K562 (cell line): Measurements from ENCODE around the gene ZNF462. TPM values are rescaled to one million over a fixed set of nuclear protein-coding genes. Genes with fewer than 3 reads are reported as not detected.
A peak's percentile ranks its signal among the peaks of the same experiment; 100 is the strongest.

Source experiments
- ATAC-seq: fragments of 200-7000 bp; cut with Tn5 transposase; 3 replicates; pipeline ENCODE4 v1.9.1; 2020; ENCODE audit warnings: moderate library complexity
- BruUV-seq: library from RNA; stranded (reverse); fragments of 400-500 nt; replicated peaks from 2 replicates; lab custom pipeline; 2021; lab: Mats Ljungman, UMichigan
- CTCF ChIA-PET: fragments of 300-600 bp; formaldehyde crosslinking; extraction: SDS; loops from one replicate; lab custom pipeline; 2021; ENCODE audit warnings: low intra/inter-chr PET ratio; lab: Yijun Ruan, JAX
- POLR2A ChIA-PET: fragments of 300-600, 350-650 bp; sonication (Branson Sonifier 250); formaldehyde crosslinking; extraction: SDS; loops from one replicate; lab custom pipeline; 2021; ENCODE audit warnings: antibody characterized with exemption, inconsistent platforms; lab: Yijun Ruan, JAX
- DNase-seq, 4 experiments: peaks; one replicate each; pipeline versions ENCODE4 v3.0.0 to v3.0.0-alpha.2; 2011 to 2018; ENCODE audit warnings: low spot score in 3 of 4, mixed read lengths in 3 of 4; ENCODE audit errors: extremely low read depth in 1 of 4
- FAIRE-seq: peaks from 2 replicates; lab custom pipeline; 2011; peaks lifted over from hg19 to GRCh38; lab: Jason Lieb, UNC
- H2AFZ ChIP-seq: 2 replicates; pipeline ENCODE4 v1.6.0; 2011; ENCODE audit warnings: low read depth, low read length, control low read depth, inconsistent platforms
- H3K27ac ChIP-seq: fragments of 200-600 bp; 3 replicates; pipeline ENCODE4 v1.8.0; 2011; ENCODE audit warnings: low read depth, mild to moderate bottlenecking, control low read depth, inconsistent platforms, low read length, moderate library complexity, mixed read lengths; ENCODE audit errors: extremely low read depth
- H3K27me3 ChIP-seq, 2 experiments: fragments of 300-600 bp in 1 of 2; 2 replicates in 1 of 2; 3 replicates in 1 of 2; pipeline versions ENCODE4 v1.6.0 to v1.8.0; 2011; ENCODE audit warnings: inconsistent platforms in 2 of 2, low read length in 2 of 2, mild to moderate bottlenecking in 1 of 2, mixed read lengths in 1 of 2, moderate library complexity in 1 of 2; ENCODE audit not compliant: control insufficient read depth in 2 of 2, insufficient read depth in 2 of 2
- H3K36me3 ChIP-seq: fragments of 300-600 bp; 3 replicates; pipeline ENCODE4 v1.8.0; 2011; ENCODE audit warnings: mild to moderate bottlenecking, low read length, inconsistent platforms; ENCODE audit not compliant: control insufficient read depth, insufficient read depth
- H3K4me1 ChIP-seq, 2 experiments: fragments of 200-600 bp in 1 of 2; replicated peaks in 1 of 2; 2 replicates in 1 of 2; 3 replicates in 1 of 2; pipeline versions ENCODE4 v1.5.1 to v1.8.0; 2011; ENCODE audit warnings: inconsistent platforms in 2 of 2, low read length in 2 of 2, mild to moderate bottlenecking in 1 of 2, mixed read lengths in 1 of 2, moderate library complexity in 1 of 2; ENCODE audit not compliant: control insufficient read depth in 2 of 2, insufficient read depth in 2 of 2
- H3K4me2 ChIP-seq: 2 replicates; pipeline ENCODE4 v1.6.1; 2011; ENCODE audit warnings: low read length, control low read depth, inconsistent platforms, mixed read lengths; ENCODE audit not compliant: insufficient read depth
- H3K4me3 ChIP-seq: fragments of 200-600 bp; sonication (generic), shearing (Covaris generic); 2 replicates; pipeline ENCODE4 v1.5.1; 2016; ENCODE audit warnings: control low read depth, inconsistent platforms
- H3K79me2 ChIP-seq: fragments of 200-600 bp; 3 replicates; pipeline ENCODE4 v1.8.0; 2011; ENCODE audit warnings: low read length, inconsistent platforms; ENCODE audit not compliant: control insufficient read depth, insufficient read depth
- H3K9ac ChIP-seq, 2 experiments: 2 replicates each; pipeline versions ENCODE4 v1.6.0 to v1.6.1; 2011; ENCODE audit warnings: low read depth in 2 of 2, low read length in 2 of 2, control low read depth in 1 of 2, inconsistent platforms in 1 of 2, mild to moderate bottlenecking in 1 of 2, mixed read lengths in 1 of 2; ENCODE audit not compliant: insufficient read depth in 1 of 2
- H3K9me1 ChIP-seq: one replicate; pipeline ENCODE4 v1.6.0; 2011; ENCODE audit warnings: inconsistent platforms, mild to moderate bottlenecking, low read length, moderate library complexity; ENCODE audit not compliant: control insufficient read depth, insufficient read depth
- H3K9me3 ChIP-seq: replicated peaks from 2 replicates; pipeline ENCODE4 v1.5.1; 2011; ENCODE audit warnings: low read depth, low read length, inconsistent platforms; ENCODE audit not compliant: control insufficient read depth, insufficient read depth
- H4K20me1 ChIP-seq: replicated peaks from 2 replicates; pipeline ENCODE4 v1.6.1; 2011; ENCODE audit warnings: low read length, inconsistent platforms, mixed read lengths; ENCODE audit not compliant: control insufficient read depth, insufficient read depth
- HNRNPH1 ChIP-seq: fragments of 200-400 bp; formaldehyde crosslinking; optimal IDR thresholded peaks from 2 replicates; pipeline ENCODE3; 2017; ENCODE audit warnings: low read depth, mild to moderate bottlenecking, low read length, moderate library complexity
- POLR2AphosphoS5 ChIP-seq: IDR thresholded peaks from 2 replicates; pipeline ENCODE4 v1.6.1; 2011; ENCODE audit warnings: mild to moderate bottlenecking, low read depth, low read length, moderate library complexity; ENCODE audit not compliant: control insufficient read depth, insufficient read depth
- RAD51 ChIP-seq: fragments of 450-650 bp; IDR thresholded peaks from 2 replicates; pipeline ENCODE4 v1.7.1; 2016; ENCODE audit warnings: low read depth, mild to moderate bottlenecking, borderline replicate concordance
- WGBS: fragments of 100-300 bp; shearing (Covaris generic); methylation state at CpG from one replicate; pipeline ENCODE4 v1.1.6; 2016; ENCODE audit warnings: low coverage, mixed read lengths; ENCODE audit not compliant: insufficient coverage; ENCODE audit errors: missing lambda C conversion rate; 5-methylcytosine and 5-hydroxymethylcytosine counted together
- in situ Hi-C: fragments of 300-500 bp; cut with MboI; formaldehyde crosslinking; loops from 4 replicates; pipeline ENCODE4 v1.15.0; 2018; ENCODE audit warnings: inconsistent platforms, mixed read lengths
- intact Hi-C: fragments of 100-400 bp; cut with micrococcal nuclease; formaldehyde crosslinking; loops from 2 replicates; pipeline ENCODE4 v1.14.2; 2022
- polyA plus RNA-seq, 8 experiments: library from polyadenylated mRNA; depleted of rRNA in 4 of 8; stranded (reverse) in 5 of 8; unstranded in 3 of 8; fragments of >200 nt; fragmentation: Nextera tagmentation in 2 of 8; fragmentation: Illumina TruSeq in 1 of 8; extraction: Ambion mirVana in 2 of 8; extraction: Trizol in 1 of 8; gene quantifications; 2 replicates each; pipeline versions ENCODE4 v1.2.1 to v1.2.3, GENCODE V29; 2011 to 2014; ENCODE audit warnings: inconsistent platforms in 1 of 8, missing spikeins in 1 of 8
- total RNA-seq, 7 experiments: library from RNA; depleted of rRNA in 6 of 7; stranded (reverse); fragments of >200 nt in 6 of 7; fragmentation: Illumina TruSeq in 2 of 7; extraction: Trizol in 2 of 7; gene quantifications; 2 replicates each; pipeline versions ENCODE4 v1.2.1 to v1.2.3, GENCODE V29; 2011 to 2021; ENCODE audit warnings: low replicate concordance in 1 of 7
- TF ChIP-seq, protein P1 (sequence below): fragments of 450-650 bp; formaldehyde crosslinking; IDR thresholded peaks from 2 replicates; pipeline ENCODE4 v1.4.0; 2020; ENCODE audit warnings: mild to moderate bottlenecking, mixed read lengths
- TF ChIP-seq, protein P2 (sequence below): fragments of 250-450 bp; sonication (Bioruptor Pico); IDR thresholded peaks from 2 replicates; pipeline ENCODE4 v1.4.0; 2020

Gene ZNF462
- total and polyA plus RNA-seq, 9 of the 15 experiments (the other 6 are each of a cell fraction or from before 2014, with no cell fraction given) = 0.20 TPM; not detected in 8

DNA sequence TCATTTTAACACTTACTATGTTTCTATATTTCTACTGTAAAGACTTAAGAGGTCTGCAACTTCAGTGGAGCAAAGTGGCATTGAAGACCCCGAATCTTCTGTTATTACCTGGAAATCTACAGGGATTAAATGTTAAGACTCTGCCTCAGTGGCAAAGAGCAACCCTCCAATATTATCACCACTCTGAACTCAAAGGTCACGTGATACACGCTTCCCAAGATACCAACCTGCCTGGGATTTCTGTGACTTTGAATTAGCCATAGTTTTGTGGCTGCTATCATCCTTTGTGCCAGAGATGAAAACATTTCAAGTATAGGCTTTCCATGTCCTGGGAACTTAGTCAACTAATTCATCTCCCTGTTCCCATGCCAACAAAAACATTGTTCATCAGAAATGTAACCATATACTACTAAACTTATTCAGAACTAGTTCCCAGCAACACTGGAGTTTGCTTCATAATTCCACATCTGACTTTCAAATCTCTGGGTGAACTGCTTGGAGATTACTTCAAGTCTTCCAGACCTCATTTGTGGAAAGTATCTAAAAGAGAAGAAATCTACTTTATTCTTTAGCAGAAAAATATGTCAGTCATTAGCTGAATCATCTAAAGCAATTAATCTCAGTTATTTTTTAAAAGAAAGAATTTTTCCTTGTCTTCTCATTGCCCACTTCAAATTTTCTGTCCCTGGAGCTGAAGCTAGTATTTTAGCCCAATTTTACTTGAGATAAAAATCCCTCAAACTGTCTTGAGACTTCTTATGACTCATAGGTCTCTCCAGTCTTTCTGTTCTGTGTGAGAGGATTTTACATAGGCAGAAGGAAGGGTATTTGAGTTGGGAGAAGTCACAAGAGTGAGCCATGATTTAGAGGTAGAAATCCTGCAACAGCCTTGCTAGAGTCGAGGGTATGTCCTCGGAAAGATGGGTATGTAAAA is 83.0 kb downstream of the ZNF462 start:
- Histone ChIP-seq H3K9me3 (no peaks in the 10 kb centered on the region; the same call in 1 of the 2 replicates), H3K79me2 (no peaks in the 10 kb centered on the region)
- FAIRE-seq = no peak

More for the DNA sequence above, 83.0 kb downstream of the ZNF462 start:
- Histone ChIP-seq H3K27me3 (no peaks in the 10 kb centered on the region), H3K36me3 (no peaks in the 10 kb centered on the region), H3K4me2 (no peak overlapping the region), H3K4me3 (no peak overlapping the region), H3K27ac (no peak overlapping the region), H3K4me1 (no peaks in the 10 kb centered on the region), H4K20me1 (no peaks in the 10 kb centered on the region), H2AFZ (no peak overlapping the region), H3K9ac (no peak overlapping the region), H3K9me1 (no peaks in the 10 kb centered on the region)
- in situ Hi-C loops = no loop called here
- ATAC-seq = no peak
- WGBS = 1% methylated on average over 5 of the region's 5 CpGs
- intact Hi-C loops = no loop called here
- TF ChIP-seq POLR2AphosphoS5 = no peak
- 0 out of 2 replicates have a peak, but pooled peaks have one; percentile 14 for TF ChIP-seq RAD51
- TF ChIP-seq, protein P1, sequence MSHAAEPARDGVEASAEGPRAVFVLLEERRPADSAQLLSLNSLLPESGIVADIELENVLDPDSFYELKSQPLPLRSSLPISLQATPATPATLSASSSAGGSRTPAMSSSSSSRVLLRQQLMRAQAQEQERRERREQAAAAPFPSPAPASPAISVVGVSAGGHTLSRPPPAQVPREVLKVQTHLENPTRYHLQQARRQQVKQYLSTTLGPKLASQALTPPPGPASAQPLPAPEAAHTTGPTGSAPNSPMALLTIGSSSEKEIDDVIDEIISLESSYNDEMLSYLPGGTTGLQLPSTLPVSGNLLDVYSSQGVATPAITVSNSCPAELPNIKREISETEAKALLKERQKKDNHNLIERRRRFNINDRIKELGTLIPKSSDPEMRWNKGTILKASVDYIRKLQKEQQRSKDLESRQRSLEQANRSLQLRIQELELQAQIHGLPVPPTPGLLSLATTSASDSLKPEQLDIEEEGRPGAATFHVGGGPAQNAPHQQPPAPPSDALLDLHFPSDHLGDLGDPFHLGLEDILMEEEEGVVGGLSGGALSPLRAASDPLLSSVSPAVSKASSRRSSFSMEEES (CRISPR knock-in tag) = peak; percentile 85
- TF ChIP-seq HNRNPH1 = no peak
- TF ChIP-seq, protein P2, sequence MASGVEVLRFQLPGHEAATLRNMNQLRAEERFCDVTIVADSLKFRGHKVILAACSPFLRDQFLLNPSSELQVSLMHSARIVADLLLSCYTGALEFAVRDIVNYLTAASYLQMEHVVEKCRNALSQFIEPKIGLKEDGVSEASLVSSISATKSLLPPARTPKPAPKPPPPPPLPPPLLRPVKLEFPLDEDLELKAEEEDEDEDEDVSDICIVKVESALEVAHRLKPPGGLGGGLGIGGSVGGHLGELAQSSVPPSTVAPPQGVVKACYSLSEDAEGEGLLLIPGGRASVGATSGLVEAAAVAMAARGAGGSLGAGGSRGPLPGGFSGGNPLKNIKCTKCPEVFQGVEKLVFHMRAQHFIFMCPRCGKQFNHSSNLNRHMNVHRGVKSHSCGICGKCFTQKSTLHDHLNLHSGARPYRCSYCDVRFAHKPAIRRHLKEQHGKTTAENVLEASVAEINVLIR = no peak
- no TSS peak for BruUV-seq
- DNase-seq = no peak
- ChIA-PET CTCF (no interaction called here), POLR2A (no interaction called here)
